Measurements from ENCODE around the gene TRAF1.

DNA sequence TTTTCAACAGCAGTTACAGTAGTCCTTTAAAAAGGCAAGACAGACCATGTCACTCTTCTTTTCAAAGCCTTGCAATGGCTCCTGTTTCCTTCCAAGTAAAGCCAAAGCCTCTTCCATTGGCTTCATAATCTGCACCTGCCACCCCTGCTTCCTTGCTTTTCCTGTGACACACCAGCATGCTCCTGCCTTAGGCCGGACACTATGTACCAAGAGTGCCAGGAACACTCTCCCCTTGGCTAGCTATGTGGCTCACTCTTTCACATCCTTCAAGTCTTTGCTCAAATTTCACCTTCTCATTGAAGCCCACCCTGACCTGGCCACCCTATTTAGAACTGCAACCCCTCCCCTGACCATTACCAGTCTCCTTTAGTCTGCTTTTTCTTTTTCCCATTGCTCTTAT, 22.2 kb upstream of the TRAF1 start:
- TF ChIP-seq, protein P1, sequence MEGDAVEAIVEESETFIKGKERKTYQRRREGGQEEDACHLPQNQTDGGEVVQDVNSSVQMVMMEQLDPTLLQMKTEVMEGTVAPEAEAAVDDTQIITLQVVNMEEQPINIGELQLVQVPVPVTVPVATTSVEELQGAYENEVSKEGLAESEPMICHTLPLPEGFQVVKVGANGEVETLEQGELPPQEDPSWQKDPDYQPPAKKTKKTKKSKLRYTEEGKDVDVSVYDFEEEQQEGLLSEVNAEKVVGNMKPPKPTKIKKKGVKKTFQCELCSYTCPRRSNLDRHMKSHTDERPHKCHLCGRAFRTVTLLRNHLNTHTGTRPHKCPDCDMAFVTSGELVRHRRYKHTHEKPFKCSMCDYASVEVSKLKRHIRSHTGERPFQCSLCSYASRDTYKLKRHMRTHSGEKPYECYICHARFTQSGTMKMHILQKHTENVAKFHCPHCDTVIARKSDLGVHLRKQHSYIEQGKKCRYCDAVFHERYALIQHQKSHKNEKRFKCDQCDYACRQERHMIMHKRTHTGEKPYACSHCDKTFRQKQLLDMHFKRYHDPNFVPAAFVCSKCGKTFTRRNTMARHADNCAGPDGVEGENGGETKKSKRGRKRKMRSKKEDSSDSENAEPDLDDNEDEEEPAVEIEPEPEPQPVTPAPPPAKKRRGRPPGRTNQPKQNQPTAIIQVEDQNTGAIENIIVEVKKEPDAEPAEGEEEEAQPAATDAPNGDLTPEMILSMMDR (IDR thresholded peaks at IDR 0.05; ENCODE audit: low read length): no peak
- TF ChIP-seq EZH2 (IDR thresholded peaks at IDR 0.05; ENCODE audit: borderline replicate concordance, low read length): no peak

Data from OCI-LY1 (cell line).